Pancreas (tissue), 10 donors: ENCODE measurements around the gene GBF1. TPM values are rescaled to one million over a fixed set of nuclear protein-coding genes. Genes with fewer than 3 reads are reported as not detected.
"Not testable (repeated sequence)": the region's sequence is repeated elsewhere in the genome, so short reads cannot be mapped to it uniquely, and the experiment has no call there.

Source experiments
- ATAC-seq, 4 donors: fragments of 200-7000 bp; cut with Tn5 transposase; one replicate each; pipeline versions ENCODE4 v1.8.0 to v1.9.1; 2020; ENCODE audit warnings: mild to moderate bottlenecking in 4 of 4, moderate library complexity in 4 of 4
- DNase-seq, 6 donors: peaks; one replicate each; pipeline ENCODE4 v3.0.0-alpha.2; 2020
- FAIRE-seq: peaks from 2 replicates; lab custom pipeline; 2012; peaks lifted over from hg19 to GRCh38; lab: Jason Lieb, UNC
- H3K27ac ChIP-seq, 4 donors: fragments of 200-600 bp; sonication (generic); 1 replicate in 3 of 4; 2 replicates in 1 of 4; pipeline versions ENCODE4 v1.5.0 to v1.8.0; 2020
- H3K27me3 ChIP-seq, 4 donors: fragments of 200-600 bp; one replicate each; pipeline ENCODE4 v1.8.0; 2021
- H3K36me3 ChIP-seq, 3 donors: fragments of 200-600 bp; sonication (generic) in 1 of 3; one replicate each; pipeline versions ENCODE4 v1.5.0 to v1.8.0; 2020 to 2021
- H3K4me1 ChIP-seq, 3 donors: fragments of 200-600 bp; one replicate each; pipeline ENCODE4 v1.8.0; 2021
- H3K4me3 ChIP-seq, 4 donors: fragments of 200-600 bp; sonication (generic) in 2 of 4; one replicate each; pipeline versions ENCODE4 v1.5.0 to v1.8.0; 2020 to 2021
- H3K9me3 ChIP-seq, 4 donors: fragments of 200-600 bp; one replicate each; pipeline ENCODE4 v1.8.0; 2021
- CTCF ChIP-seq, 4 donors: fragments of 200-600 bp; sonication (generic) in 3 of 4; IDR thresholded peaks; one replicate each; pipeline versions ENCODE4 v1.5.0 to v1.8.0; 2021; ENCODE audit warnings: antibody characterized with exemption in 4 of 4
- WGBS, 2 donors: extraction: QIAGEN DNeasy Blood & Tissue Kit; methylation state at CpG; one replicate each; pipeline ENCODE4 v1.1.7; 2013; 5-methylcytosine and 5-hydroxymethylcytosine counted together
- intact Hi-C, 3 donors: fragments of 100-400 bp; cut with DNase I; formaldehyde crosslinking; loops; one replicate each; pipeline versions ENCODE4 v1.11.1 to v1.14.2; 2022
- polyA plus RNA-seq, 2 donors: library from polyadenylated mRNA; stranded (reverse); fragments of 200-250 nt; gene quantifications; one replicate each; pipeline ENCODE4 v1.2.3, GENCODE V29; 2013
- total RNA-seq, 6 donors: library from RNA; stranded (reverse); fragmentation: NEBNext Ultra II Directional in 4 of 6; extraction: Animal tissue kit (Norgen Biotek cat#: 25700) in 4 of 6; gene quantifications; one replicate each; pipeline versions ENCODE4 v1.2.1 to v1.2.4, GENCODE V29; 2021 to 2023
- donor health status: healthy with polysubstance abuse.
- donor health status: DM: no; HTN: no; CAD: no; lungs with moderate emphysema.
- donor health status: DM: no; HTN: no; CAD: no.
- donor health status: control.
- donor health status: control.
- donor health status: Bipolar disorder and iron deficiency.
- donor health status: DM: yes; HTN: yes; CAD: no.
- donor health status: DM: no; HTN: no; CAD: no.
- donor health status: DM: no; HTN: no; CAD: no.
- donor health status: DM: yes; HTN: yes; CAD: no.

GBF1 gene
- total and polyA plus RNA-seq, 8 donors = 14.9 to 27.6 (median 18.2) TPM

GRCh38 chr10:102202386-102202785 is 42.9 kb upstream of the GBF1 start:
- DNase-seq (no peak), ATAC-seq (no peak), FAIRE-seq (no peak)
- Histone ChIP-seq H3K36me3 (no peaks in the 10 kb centered on the region), H3K27me3 (no peaks in the 10 kb centered on the region), H3K4me3 (no peak overlapping the region), H3K27ac (no peak overlapping the region), H3K9me3 (no peaks in the 10 kb centered on the region), H3K4me1 (no peaks in the 10 kb centered on the region)
- intact Hi-C loops = no loop called here
- TF ChIP-seq CTCF (IDR thresholded peaks at IDR 0.05) = no peak
- 49 to 50% methylated on average over 1 of the region's 1 CpG for WGBS, 2 donors

- DNase-seq (no peak), FAIRE-seq (no peak), ATAC-seq (no peak)
- H3K4me3 ChIP-seq = no peak overlapping the region
- intact Hi-C loops = no loop called here
- TF ChIP-seq CTCF (IDR thresholded peaks at IDR 0.05) = no peak
- no peaks in the 10 kb centered on the region for H3K9me3 ChIP-seq
- H3K4me1 ChIP-seq = no peaks in the 10 kb centered on the region
- 45 to 48% methylated on average over 5 of the region's 5 CpGs for WGBS, 2 donors
- no peaks in the 10 kb centered on the region for H3K36me3 ChIP-seq
- no peak overlapping the region for H3K27ac ChIP-seq
- no peaks in the 10 kb centered on the region for H3K27me3 ChIP-seq
Measured at GRCh38 chr10:102208311-102209035, 36.9 kb upstream of the GBF1 start.

- H3K4me3 ChIP-seq = no peak overlapping the region
- no peaks in the 10 kb centered on the region for H3K36me3 ChIP-seq
- WGBS, 2 donors = 77 to 82% methylated on average over 3 of the region's 3 CpGs
- no peaks in the 10 kb centered on the region for H3K4me1 ChIP-seq
- ATAC-seq (no peak), DNase-seq (no peak), FAIRE-seq (no peak)
- intact Hi-C loops = no loop called here
- H3K27ac ChIP-seq = no peak overlapping the region
- H3K27me3 ChIP-seq = no peaks in the 10 kb centered on the region
- no peaks in the 10 kb centered on the region for H3K9me3 ChIP-seq
- TF ChIP-seq CTCF (IDR thresholded peaks at IDR 0.05) = no peak
Measured at GRCh38 chr10:102211615-102212299, 33.6 kb upstream of the GBF1 start.

- H3K4me3 ChIP-seq, ATAC-seq, H3K36me3 ChIP-seq, DNase-seq, H3K27me3 ChIP-seq, H3K9me3 ChIP-seq, H3K27ac ChIP-seq, FAIRE-seq, H3K4me1 ChIP-seq, intact Hi-C loops: not testable (repeated sequence)
- 72 to 83% methylated on average over 4 of the region's 4 CpGs for WGBS, 2 donors
Measured at GRCh38 chr10:102213599-102213998, 31.7 kb upstream of the GBF1 start.

- Histone ChIP-seq H3K4me1 (no peaks in the 10 kb centered on the region), H3K36me3 (no peaks in the 10 kb centered on the region), H3K4me3 (no peak overlapping the region), H3K27ac (no peak overlapping the region), H3K27me3 (no peaks in the 10 kb centered on the region), H3K9me3 (no peaks in the 10 kb centered on the region)
- ATAC-seq = no peak
- DNase-seq = no peak
- no peak for FAIRE-seq
- intact Hi-C loops = no loop called here
- no peak for TF ChIP-seq CTCF (IDR thresholded peaks at IDR 0.05)
- WGBS, 2 donors = 64 to 80% methylated on average over 5 of the region's 5 CpGs
Measured at GRCh38 chr10:102219370-102219769, 26.0 kb upstream of the GBF1 start.
